B cell (primary cell): ENCODE results near the gene MAML2. TPM values are rescaled to one million over a fixed set of nuclear protein-coding genes. Genes with fewer than 3 reads are reported as not detected.
A peak's percentile ranks its signal among the peaks of the same experiment; 100 is the strongest.

Experiments
- ATAC-seq: fragments of 200-7000 bp; cut with Tn5 transposase; one replicate; pipeline ENCODE4 v1.10.0; 2021; ENCODE audit warnings: low read depth, mild to moderate bottlenecking, moderate number of reproducible peaks, moderate library complexity
- CTCF ChIA-PET: fragments of 350-600 bp; sonication (Branson Sonifier 250); formaldehyde crosslinking; loops from one replicate; lab custom pipeline; 2021; ENCODE audit warnings: antibody characterized with exemption, inconsistent platforms; lab: Charles Lee
- POLR2A ChIA-PET: fragments of 350-600 bp; sonication (Branson Sonifier 250); formaldehyde crosslinking; loops from one replicate; lab custom pipeline; 2021; ENCODE audit warnings: antibody characterized with exemption; lab: Charles Lee
- DNase-seq: peaks from one replicate; pipeline ENCODE4 v3.0.0; 2013
- H2AFZ ChIP-seq: 2 replicates; pipeline ENCODE4 v1.6.1; 2012; ENCODE audit warnings: mild to moderate bottlenecking, low read depth, low read length; ENCODE audit not compliant: insufficient read depth, poor library complexity, severe bottlenecking
- H3K27ac ChIP-seq, 2 donors: 1 replicate in 1 of 2; 2 replicates in 1 of 2; pipeline ENCODE4 v1.5.1; 2012 to 2013; ENCODE audit warnings: low read length in 2 of 2, mild to moderate bottlenecking in 2 of 2, moderate library complexity in 1 of 2
- H3K27me3 ChIP-seq, 4 experiments: fragments of 200-600 bp in 1 of 4; sonication (generic) in 1 of 4; replicated peaks in 1 of 4; 1 replicate in 2 of 4; 2 replicates in 2 of 4; pipeline versions ENCODE4 v1.6.1 to v1.7.0; 2013 to 2016; ENCODE audit warnings: low read length in 3 of 4, mild to moderate bottlenecking in 2 of 4, mixed read lengths in 1 of 4, moderate library complexity in 1 of 4; ENCODE audit not compliant: insufficient read depth in 4 of 4, control insufficient read depth in 3 of 4; ENCODE audit errors: control extremely low read depth in 1 of 4
- H3K36me3 ChIP-seq, 2 experiments: replicated peaks in 1 of 2; 1 replicate in 1 of 2; 2 replicates in 1 of 2; pipeline versions ENCODE4 v1.6.1 to v1.7.1; 2013; ENCODE audit warnings: low read length in 1 of 2; ENCODE audit not compliant: insufficient read depth in 2 of 2, control insufficient read depth in 1 of 2; ENCODE audit errors: control extremely low read depth in 1 of 2, extremely low read depth in 1 of 2
- H3K4me1 ChIP-seq, 2 donors: fragments of 200-600 bp in 1 of 2; sonication (generic) in 1 of 2; 1 replicate in 1 of 2; 2 replicates in 1 of 2; pipeline versions ENCODE4 v1.5.1 to v1.6.1; 2013 to 2017; ENCODE audit warnings: low read length in 2 of 2; ENCODE audit not compliant: control insufficient read depth in 2 of 2, insufficient read depth in 2 of 2
- H3K4me2 ChIP-seq: replicated peaks from 2 replicates; pipeline ENCODE3; 2012; ENCODE audit warnings: mild to moderate bottlenecking, low read depth, low read length; ENCODE audit not compliant: poor library complexity, severe bottlenecking
- H3K4me3 ChIP-seq, 5 experiments: fragments of 200-600 bp in 1 of 5; sonication (generic) in 1 of 5; 1 replicate in 3 of 5; 2 replicates in 2 of 5; pipeline versions ENCODE4 v1.5.1 to v1.7.0; 2011 to 2016; ENCODE audit warnings: low read length in 4 of 5, mild to moderate bottlenecking in 4 of 5, low read depth in 2 of 5, control low read depth in 1 of 5, moderate library complexity in 1 of 5; ENCODE audit not compliant: insufficient read depth in 1 of 5; ENCODE audit errors: control extremely low read depth in 1 of 5, extremely low read depth in 1 of 5
- H3K79me2 ChIP-seq: fragments of 200-600 bp; sonication (generic); one replicate; pipeline ENCODE4 v1.6.0; 2016; ENCODE audit warnings: low read length; ENCODE audit not compliant: control insufficient read depth, insufficient read depth
- H3K9ac ChIP-seq: fragments of 200-600 bp; sonication (generic); 2 replicates; pipeline ENCODE4 v1.6.1; 2017; ENCODE audit warnings: mild to moderate bottlenecking, low read length, moderate library complexity
- H3K9me3 ChIP-seq, 3 donors: one replicate each; pipeline versions ENCODE4 v1.6.1 to v1.7.1; 2013; ENCODE audit warnings: low read length in 2 of 3; ENCODE audit not compliant: control insufficient read depth in 2 of 3, insufficient read depth in 1 of 3; ENCODE audit errors: control extremely low read depth in 1 of 3
- H4K20me1 ChIP-seq: 2 replicates; pipeline ENCODE4 v1.6.0; 2012; ENCODE audit warnings: mild to moderate bottlenecking, low read length; ENCODE audit not compliant: insufficient read depth, control insufficient read depth, poor library complexity, severe bottlenecking
- H3K27ac Mint-ChIP-seq: one replicate; pipeline ENCODE4 v1.8.0; 2021; ENCODE audit warnings: mixed read lengths
- H3K27me3 Mint-ChIP-seq: one replicate; pipeline ENCODE4 v1.8.0; 2021; ENCODE audit warnings: mixed read lengths
- H3K4me1 Mint-ChIP-seq: one replicate; pipeline ENCODE4 v1.8.0; 2021; ENCODE audit warnings: mixed read lengths
- H3K4me3 Mint-ChIP-seq: one replicate; pipeline ENCODE4 v1.8.0; 2021; ENCODE audit warnings: mixed read lengths
- H3K9me3 Mint-ChIP-seq: one replicate; pipeline ENCODE4 v1.8.0; 2022; ENCODE audit warnings: mixed read lengths; ENCODE audit not compliant: insufficient read depth
- EZH2 ChIP-seq: IDR thresholded peaks from 2 replicates; pipeline ENCODE4 v1.6.1; 2012; ENCODE audit warnings: borderline replicate concordance, low read depth, mild to moderate bottlenecking, moderate library complexity, low read length; ENCODE audit not compliant: insufficient read depth, poor library complexity, severe bottlenecking
- WGBS: methylation state at CpG from one replicate; pipeline ENCODE4 v1.1.5; 2013; ENCODE audit warnings: missing lambda C conversion rate; ENCODE audit not compliant: insufficient coverage; 5-methylcytosine and 5-hydroxymethylcytosine counted together
- intact Hi-C: fragments of 100-400 bp; cut with micrococcal nuclease; formaldehyde crosslinking; loops from one replicate; pipeline ENCODE4 v1.10.0; 2022
- polyA plus RNA-seq: library from polyadenylated mRNA; depleted of rRNA; stranded (reverse); fragments of >200 nt; gene quantifications from 2 replicates; pipeline ENCODE4 v1.2.3, GENCODE V29; 2012
- total RNA-seq, 2 donors: library from RNA; stranded (reverse); fragments of 120-200 nt in 1 of 2; gene quantifications; 1 replicate in 1 of 2; 2 replicates in 1 of 2; pipeline versions ENCODE4 v1.2.3 to v1.2.4, GENCODE V29; 2013 to 2022
- TF ChIP-seq, protein P1 (sequence below): fragments of 200-600 bp; IDR thresholded peaks from one replicate; pipeline ENCODE4 v1.8.0; 2022; ENCODE audit warnings: antibody characterized with exemption, mild to moderate bottlenecking

The MAML2 gene
- total and polyA plus RNA-seq, 2 donors (not counting 1 experiment from before 2014, with no cell fraction given): 10.7 to 26.4 TPM

DNA sequence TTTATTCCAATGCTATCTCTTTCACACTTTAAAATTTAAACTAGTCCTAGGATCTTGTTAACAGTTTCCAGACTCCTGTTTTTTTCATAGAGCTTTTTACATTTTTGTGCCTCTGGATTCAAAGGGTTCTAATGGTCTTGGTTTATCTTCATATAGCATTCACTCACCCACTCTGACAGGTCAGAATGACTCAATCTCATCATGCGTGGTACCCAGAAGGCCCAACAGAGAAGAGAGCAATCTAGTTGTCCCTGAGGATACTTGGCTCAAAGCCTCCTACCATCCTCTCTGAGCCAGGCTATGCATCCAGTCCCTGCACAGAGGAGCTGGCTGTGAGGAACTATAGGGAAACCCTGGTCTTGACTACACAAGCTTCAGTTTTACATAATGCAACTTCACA, 27.5 kb downstream of the MAML2 start:
- Histone ChIP-seq H3K4me2 (no peak overlapping the region), H4K20me1 (peaks cover 10% of the 10 kb centered on the region), H2AFZ (no peak overlapping the region), H3K36me3 (peaks cover 0 to 7% of the 10 kb centered on the region in 2 experiments), H3K9me3 (no peaks in the 10 kb centered on the region), H3K9ac (no peak overlapping the region), H3K27me3 (no peaks in the 10 kb centered on the region), H3K27ac (no peak overlapping the region), H3K4me1 (peaks cover 11 to 12% of the 10 kb centered on the region in 2 donors), H3K79me2 (peaks cover 57% of the 10 kb centered on the region), H3K4me3 (no peak overlapping the region)
- POLR2A ChIA-PET: no interaction called here
- Mint-ChIP-seq H3K27ac (no peak overlapping the region), H3K4me3 (no peak overlapping the region), H3K9me3 (no peaks in the 10 kb centered on the region), H3K27me3 (no peaks in the 10 kb centered on the region), H3K4me1 (peaks cover 43% of the 10 kb centered on the region)
- DNase-seq: no peak
- intact Hi-C loops: no loop called here
- no peak for TF ChIP-seq EZH2
- TF ChIP-seq, protein P1, sequence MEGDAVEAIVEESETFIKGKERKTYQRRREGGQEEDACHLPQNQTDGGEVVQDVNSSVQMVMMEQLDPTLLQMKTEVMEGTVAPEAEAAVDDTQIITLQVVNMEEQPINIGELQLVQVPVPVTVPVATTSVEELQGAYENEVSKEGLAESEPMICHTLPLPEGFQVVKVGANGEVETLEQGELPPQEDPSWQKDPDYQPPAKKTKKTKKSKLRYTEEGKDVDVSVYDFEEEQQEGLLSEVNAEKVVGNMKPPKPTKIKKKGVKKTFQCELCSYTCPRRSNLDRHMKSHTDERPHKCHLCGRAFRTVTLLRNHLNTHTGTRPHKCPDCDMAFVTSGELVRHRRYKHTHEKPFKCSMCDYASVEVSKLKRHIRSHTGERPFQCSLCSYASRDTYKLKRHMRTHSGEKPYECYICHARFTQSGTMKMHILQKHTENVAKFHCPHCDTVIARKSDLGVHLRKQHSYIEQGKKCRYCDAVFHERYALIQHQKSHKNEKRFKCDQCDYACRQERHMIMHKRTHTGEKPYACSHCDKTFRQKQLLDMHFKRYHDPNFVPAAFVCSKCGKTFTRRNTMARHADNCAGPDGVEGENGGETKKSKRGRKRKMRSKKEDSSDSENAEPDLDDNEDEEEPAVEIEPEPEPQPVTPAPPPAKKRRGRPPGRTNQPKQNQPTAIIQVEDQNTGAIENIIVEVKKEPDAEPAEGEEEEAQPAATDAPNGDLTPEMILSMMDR: no peak
- WGBS: 63% methylated on average over 1 of the region's 1 CpG
- no peak for ATAC-seq
- CTCF ChIA-PET: interaction anchor here (0.6 kb wide), 1 partner anchor 214 kb away, joined by 3 read pairs; no protein-coding TSS in a partner anchor

- no peak overlapping the region for H3K4me3 ChIP-seq
- H3K4me1 Mint-ChIP-seq: peaks cover 43% of the 10 kb centered on the region
- peak overlapping the region; percentile 74 for H3K27ac Mint-ChIP-seq
- no peak for DNase-seq
- no peaks in the 10 kb centered on the region for H3K27me3 Mint-ChIP-seq
- 50% methylated on average over 2 of the region's 4 CpGs for WGBS
- no peak overlapping the region for H2AFZ ChIP-seq
- TF ChIP-seq EZH2: no peak
- TF ChIP-seq, protein P1: no peak
- POLR2A ChIA-PET: interaction anchor here (1.1 kb wide), 1 partner anchor 72 kb away, joined by 3 read pairs; no protein-coding TSS in a partner anchor
- H3K4me2 ChIP-seq: peak overlapping the region; percentile 13
- H3K4me1 ChIP-seq: peaks cover 11 to 12% of the 10 kb centered on the region in 2 donors
- CTCF ChIA-PET: interaction anchor here (0.6 to 1.7 kb wide), 3 partner anchors 23 to 213 kb away, joined by 3 to 5 read pairs (median 3); no protein-coding TSS in a partner anchor
- intact Hi-C loops: no loop called here
- H4K20me1 ChIP-seq: peaks cover 8% of the 10 kb centered on the region
- H3K27ac ChIP-seq: peak overlapping the region in 1 of 2 donors; percentile 13
- no peak overlapping the region for H3K4me3 Mint-ChIP-seq
- H3K9me3 Mint-ChIP-seq: no peaks in the 10 kb centered on the region
- peak overlapping the region; percentile 6 for H3K9ac ChIP-seq
- H3K79me2 ChIP-seq: peaks cover 54% of the 10 kb centered on the region
- peaks cover 2 to 7% of the 10 kb centered on the region in 2 experiments for H3K36me3 ChIP-seq
- H3K9me3 ChIP-seq: no peaks in the 10 kb centered on the region
- H3K27me3 ChIP-seq: no peaks in the 10 kb centered on the region
- no peak for ATAC-seq
Observed at GRCh38 chr11:96314326-96315020, 28.5 kb downstream of the MAML2 start.
